ENCODE measurements around the gene TFAM.

Gene TFAM

DNA sequence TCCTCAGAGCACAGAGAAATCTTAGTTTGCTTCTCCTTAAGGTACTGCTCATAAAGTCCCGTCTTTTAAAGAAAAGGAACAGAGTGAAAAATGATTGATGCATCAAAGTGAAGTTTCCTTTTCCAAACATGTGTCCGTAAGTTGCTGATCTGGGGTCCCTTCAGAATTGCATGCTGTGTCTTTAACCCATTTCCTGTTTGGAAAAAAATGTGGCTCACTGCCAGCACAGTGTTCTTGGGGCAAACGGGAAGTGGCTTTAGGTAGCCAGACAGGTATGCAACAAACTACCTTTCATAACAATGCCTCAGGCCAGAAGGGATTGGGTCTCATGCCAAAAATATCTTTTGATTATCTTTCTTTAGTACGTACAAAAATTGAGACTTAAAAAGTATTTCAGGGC is 50.9 kb downstream of the TFAM start:
- no peak for DNase-seq

DNA sequence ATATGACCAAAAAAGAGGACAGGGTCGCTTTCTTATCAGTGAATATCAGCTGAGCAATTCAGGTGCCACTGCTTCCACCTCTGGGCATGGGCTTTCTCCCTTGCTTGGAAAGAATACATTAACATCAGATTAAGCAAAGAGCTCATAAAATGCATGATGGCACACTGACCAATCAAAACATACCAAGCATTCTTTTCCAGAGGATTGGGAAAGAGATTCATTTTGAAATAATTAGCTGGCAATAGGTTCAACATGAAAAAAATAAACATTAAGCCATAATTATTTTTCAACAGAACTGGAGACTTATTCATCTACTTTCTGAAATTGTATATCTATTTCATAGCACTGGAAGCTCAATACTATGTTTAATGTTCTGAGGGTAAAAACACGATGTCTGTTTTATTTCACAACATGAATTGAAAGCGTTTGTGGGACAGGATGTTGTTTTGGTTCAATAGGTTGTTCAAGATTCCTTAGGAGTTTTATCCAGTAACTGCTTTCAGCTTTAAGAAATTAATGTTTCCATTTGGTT is 53.2 kb downstream of the TFAM start:
- no peak for DNase-seq

DNA sequence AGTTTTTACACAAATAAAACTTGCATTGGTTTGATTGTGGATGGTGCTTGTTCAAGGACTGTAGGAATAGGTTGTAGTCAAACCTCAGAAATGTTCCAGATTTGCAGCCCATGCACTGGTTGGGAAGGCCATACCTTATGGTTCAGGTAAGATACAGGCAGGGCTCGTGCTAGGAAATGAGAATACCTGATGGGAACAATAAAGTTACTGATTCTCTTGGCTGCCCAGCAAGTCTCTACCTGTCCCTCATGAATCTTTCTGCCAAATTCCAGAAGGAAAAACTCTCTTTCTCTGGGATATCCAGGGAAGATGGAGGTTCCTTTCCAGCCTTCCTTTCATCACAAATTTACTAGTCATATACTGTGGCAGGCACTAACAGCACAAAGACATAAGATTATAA is 53.8 kb downstream of the TFAM start:
- no peak for DNase-seq

DNA sequence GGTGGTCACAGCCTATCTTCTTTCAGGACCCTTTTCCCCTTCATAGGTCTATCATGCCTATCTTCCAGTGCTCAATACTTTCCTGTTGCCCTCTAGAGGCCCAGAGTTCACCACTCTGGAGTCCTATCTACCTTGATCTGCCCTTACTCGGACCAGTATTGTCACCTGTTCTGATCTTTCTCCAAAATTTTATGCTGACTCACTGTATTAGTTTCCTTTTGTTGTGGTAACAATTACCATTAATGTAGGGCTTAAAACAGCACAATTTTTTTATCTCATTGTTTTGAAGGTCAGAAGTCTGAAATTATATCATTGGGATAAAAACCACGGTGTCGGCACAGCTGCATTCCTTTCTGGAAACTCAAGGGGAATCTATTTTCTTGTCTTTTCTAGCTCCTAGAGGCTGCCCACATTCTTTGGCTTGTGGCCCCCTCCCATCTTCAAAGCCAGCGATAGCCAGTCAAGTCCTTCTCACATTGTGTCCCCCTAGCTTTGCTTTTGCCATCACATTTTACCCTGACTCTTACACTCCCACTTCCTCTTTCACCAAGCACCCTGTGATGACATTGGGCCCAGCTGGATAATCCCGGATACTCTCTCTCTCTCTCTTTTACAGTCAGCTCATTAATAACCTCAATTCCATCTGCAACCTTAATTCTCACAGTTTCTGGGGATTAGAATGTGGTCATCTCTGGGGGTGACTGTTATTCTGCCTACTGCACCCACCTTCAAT is 54.6 kb downstream of the TFAM start:
- no peak for DNase-seq

DNA sequence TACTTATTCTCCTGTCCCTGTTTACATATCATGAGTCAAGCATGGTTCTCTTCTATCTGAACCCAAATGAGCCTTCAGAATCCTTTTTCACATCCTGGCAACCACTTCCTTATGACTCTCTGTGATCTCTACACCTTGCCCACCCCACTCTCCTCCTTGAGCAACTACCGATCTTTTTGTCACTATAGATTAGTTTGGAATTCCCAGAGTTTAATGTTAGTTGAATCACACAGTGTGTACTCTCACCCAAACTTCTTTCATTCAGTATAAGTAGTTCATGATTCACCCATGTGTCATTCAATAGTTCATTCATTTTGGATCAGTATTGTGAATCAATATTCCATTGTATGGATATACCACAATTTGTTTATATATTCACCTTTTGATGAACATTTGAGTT is 55.3 kb downstream of the TFAM start:
- DNase-seq = no peak

DNA sequence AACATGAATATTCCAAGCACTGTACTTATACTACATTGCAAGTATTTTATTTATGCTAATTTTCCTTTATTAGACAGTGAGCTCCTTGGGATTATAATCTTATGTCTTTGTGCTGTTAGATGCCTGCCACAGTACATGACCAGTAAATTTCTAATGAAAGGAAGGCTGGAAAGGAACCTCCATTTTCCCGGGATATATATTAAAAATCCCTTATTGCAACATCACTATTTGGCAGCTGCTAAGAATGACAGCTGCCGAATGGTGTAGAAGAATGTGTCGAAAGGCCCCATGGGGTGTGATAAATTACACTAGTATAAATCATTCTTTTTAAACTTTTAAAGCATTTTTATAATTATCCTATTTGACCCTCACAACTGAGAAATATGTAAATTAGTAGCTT is 59.1 kb downstream of the TFAM start:
- no peak for DNase-seq

DNA sequence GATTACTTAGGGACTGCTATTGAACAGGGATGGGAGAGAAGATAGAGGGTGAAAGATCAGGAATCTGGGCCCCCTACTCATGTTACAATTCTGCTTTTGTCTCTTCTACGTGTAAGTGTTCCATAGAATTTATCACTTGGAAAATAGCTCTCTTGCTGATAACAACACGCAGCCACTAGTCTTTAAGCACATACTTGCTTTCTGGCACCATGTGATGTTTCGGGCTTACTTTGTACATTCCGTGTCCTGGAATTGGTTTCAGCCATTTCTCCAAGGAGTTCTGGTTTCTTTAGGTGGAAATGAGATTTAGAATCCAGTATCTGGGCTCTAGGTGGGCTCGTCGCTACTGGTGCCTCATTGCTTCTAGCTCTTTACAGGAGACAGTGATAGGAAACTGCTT is 59.7 kb downstream of the TFAM start:
- DNase-seq = no peak

DNA sequence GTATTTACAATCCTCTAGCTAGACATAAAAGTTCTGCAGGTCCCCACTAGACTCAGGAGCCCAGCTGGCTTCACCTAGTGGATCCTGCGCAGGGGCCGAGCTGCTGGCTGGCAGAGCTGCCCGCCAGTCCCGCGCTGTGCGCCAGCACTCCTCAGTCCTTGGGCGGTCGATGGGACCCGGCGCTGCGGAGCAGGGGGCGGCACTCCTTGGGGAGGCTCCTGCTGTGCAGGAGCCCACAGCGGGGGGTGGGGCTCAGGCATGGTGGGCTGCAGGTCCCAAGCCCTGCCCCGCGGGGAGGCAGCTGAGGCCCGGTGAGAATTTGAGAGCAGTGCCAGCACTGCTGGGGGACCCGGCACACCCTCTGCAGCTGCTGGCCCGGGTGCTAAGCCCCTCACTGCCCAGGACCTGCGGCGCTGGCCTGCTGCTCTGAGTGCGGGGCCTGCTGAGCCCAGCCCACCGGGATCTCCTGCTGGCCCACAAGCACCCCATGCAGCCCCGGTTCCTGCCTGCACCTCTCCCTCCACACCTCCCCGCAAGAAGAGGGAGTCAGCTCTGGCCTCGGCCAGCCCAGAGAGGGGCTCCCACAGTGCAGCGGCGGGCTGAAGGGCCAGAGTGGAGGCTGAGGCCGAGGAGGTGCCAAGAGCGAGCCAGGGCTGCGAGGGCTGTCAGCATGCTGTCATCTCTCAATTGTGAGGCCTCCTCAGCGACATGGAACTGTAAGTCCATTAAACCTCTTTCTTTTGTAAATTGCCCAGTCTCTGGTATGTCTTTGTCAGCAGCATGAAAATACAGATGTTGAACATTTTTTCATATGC is 63.1 kb downstream of the TFAM start:
- no peak for DNase-seq
